PC-9 (cell line): Measurements from ENCODE around the gene FOXP2. TPM values are rescaled to one million over a fixed set of nuclear protein-coding genes. Genes with fewer than 3 reads are reported as not detected.

Experiments used
- BruUV-seq: library from RNA; stranded (reverse); fragments of 400-500 nt; replicated peaks from 2 replicates; lab custom pipeline; 2021; lab: Mats Ljungman, UMichigan
- CTCF ChIA-PET: fragments of 300-600 bp; sonication (Branson Sonifier 250); formaldehyde crosslinking; loops from one replicate; lab custom pipeline; 2022; ENCODE audit warnings: antibody characterized with exemption; lab: Charles Lee
- POLR2A ChIA-PET: fragments of 300-600 bp; sonication (Branson Sonifier 250); formaldehyde crosslinking; loops from one replicate; lab custom pipeline; 2022; ENCODE audit warnings: antibody characterized with exemption; ENCODE audit not compliant: unreplicated experiment; lab: Charles Lee
- DNase-seq, 2 experiments: peaks; one replicate each; pipeline versions ENCODE4 v3.0.0 to v3.0.0-alpha.2; 2015 to 2022; ENCODE audit warnings: mixed read lengths in 1 of 2
- H2AFZ ChIP-seq: fragments of 200-600 bp; sonication (generic); 2 replicates; pipeline ENCODE4 v1.8.1; 2017; ENCODE audit warnings: antibody characterized with exemption
- H3F3A ChIP-seq: fragments of 200-600 bp; sonication (generic); 2 replicates; pipeline ENCODE4 v1.8.1; 2017; ENCODE audit warnings: antibody characterized with exemption, mild to moderate bottlenecking, low read depth; ENCODE audit not compliant: insufficient read depth
- H3K27ac ChIP-seq: fragments of 200-600 bp; sonication (generic); 2 replicates; pipeline ENCODE4 v1.6.1; 2016; ENCODE audit warnings: mixed run types
- H3K27me3 ChIP-seq: fragments of 200-600 bp; sonication (generic); 2 replicates; pipeline ENCODE4 v1.6.1; 2016; ENCODE audit warnings: low read depth, mixed run types; ENCODE audit not compliant: insufficient read depth
- H3K36me3 ChIP-seq: fragments of 200-600 bp; sonication (generic); 2 replicates; pipeline ENCODE4 v1.6.1; 2016; ENCODE audit warnings: low read depth, mixed run types
- H3K4me1 ChIP-seq: fragments of 200-600 bp; sonication (generic); replicated peaks from 2 replicates; pipeline ENCODE4 v1.6.1; 2016; ENCODE audit warnings: mixed run types; ENCODE audit not compliant: insufficient read depth
- H3K4me2 ChIP-seq: fragments of 200-600 bp; sonication (generic); 2 replicates; pipeline ENCODE4 v1.6.1; 2017; ENCODE audit warnings: mixed run types
- H3K4me3 ChIP-seq: fragments of 200-600 bp; sonication (generic); 2 replicates; pipeline ENCODE4 v1.6.1; 2016; ENCODE audit warnings: mixed run types
- H3K79me2 ChIP-seq: fragments of 200-600 bp; sonication (generic); 2 replicates; pipeline ENCODE4 v1.6.1; 2017; ENCODE audit warnings: low read depth, mixed run types
- H3K9me2 ChIP-seq: fragments of 200-600 bp; sonication (generic); 2 replicates; pipeline ENCODE4 v1.8.1; 2017; ENCODE audit warnings: mild to moderate bottlenecking; ENCODE audit not compliant: insufficient read depth
- H3K9me3 ChIP-seq: fragments of 200-600 bp; sonication (generic); 2 replicates; pipeline ENCODE4 v1.8.1; 2016; ENCODE audit warnings: low read depth; ENCODE audit not compliant: insufficient read depth
- H4K20me1 ChIP-seq: fragments of 200-600 bp; sonication (generic); 2 replicates; pipeline ENCODE4 v1.8.1; 2017; ENCODE audit not compliant: insufficient read depth
- EZH2 ChIP-seq: fragments of 200-600 bp; sonication (generic); IDR thresholded peaks from 2 replicates; pipeline ENCODE4 v1.8.0; 2017; ENCODE audit warnings: antibody characterized with exemption, low read depth
- intact Hi-C: fragments of 100-400 bp; cut with micrococcal nuclease; formaldehyde crosslinking; loops from one replicate; pipeline ENCODE4 v1.10.0; 2022; ENCODE audit not compliant: unreplicated experiment
- total RNA-seq: library from RNA; stranded (reverse); gene quantifications from 2 replicates; pipeline ENCODE4 v1.2.3, GENCODE V29; 2021
- TF ChIP-seq, protein P1 (sequence below): fragments of 200-600 bp; sonication (generic); conservative IDR thresholded peaks from 2 replicates; pipeline ENCODE4 v1.6.1; 2017; ENCODE audit warnings: mixed run types, antibody characterized with exemption, mild to moderate bottlenecking, moderate library complexity

Gene FOXP2
- total RNA-seq, 1 experiment from 2014 or later: 1.2 TPM

DNA sequence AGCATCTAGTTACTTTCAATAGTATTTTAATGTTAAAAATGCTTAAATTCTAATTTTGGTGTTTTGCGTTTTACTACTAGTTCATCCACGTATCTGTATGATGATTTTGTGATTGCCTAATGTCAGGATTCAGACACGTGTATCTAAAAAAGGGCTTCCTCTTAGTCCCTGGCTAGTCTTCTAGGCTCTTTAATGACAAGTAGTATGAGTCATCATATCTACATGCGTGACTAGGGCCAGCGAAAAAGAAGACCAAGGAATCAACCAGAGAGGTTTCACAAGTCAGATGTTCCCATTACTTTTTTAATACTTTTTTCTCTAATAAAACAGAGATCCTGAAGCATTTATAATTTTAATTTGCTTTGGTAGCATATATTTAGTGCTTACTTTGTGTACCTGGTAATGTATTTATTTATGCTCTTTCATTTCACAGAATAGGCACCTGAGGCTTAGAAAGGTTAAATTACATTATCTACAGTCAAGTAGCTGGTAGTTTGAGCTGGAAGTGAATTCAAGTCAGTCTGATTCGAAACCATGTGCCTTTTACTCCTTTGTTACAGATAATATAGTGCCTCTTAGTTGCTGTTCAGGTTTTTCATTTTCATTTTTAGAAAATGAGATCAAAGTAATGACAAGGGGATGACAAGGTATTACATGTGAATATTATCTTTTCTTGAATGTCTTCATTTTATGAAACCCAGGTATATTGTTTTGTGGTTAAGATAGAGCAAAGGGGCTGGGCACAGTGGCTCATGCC lies 140.3 kb downstream of the FOXP2 start:
- H3K4me1 ChIP-seq: no peaks in the 10 kb centered on the region
- H3K79me2 ChIP-seq: no peaks in the 10 kb centered on the region
- DNase-seq: no peak
- no peaks in the 10 kb centered on the region for H3K36me3 ChIP-seq
- TF ChIP-seq, protein P1, sequence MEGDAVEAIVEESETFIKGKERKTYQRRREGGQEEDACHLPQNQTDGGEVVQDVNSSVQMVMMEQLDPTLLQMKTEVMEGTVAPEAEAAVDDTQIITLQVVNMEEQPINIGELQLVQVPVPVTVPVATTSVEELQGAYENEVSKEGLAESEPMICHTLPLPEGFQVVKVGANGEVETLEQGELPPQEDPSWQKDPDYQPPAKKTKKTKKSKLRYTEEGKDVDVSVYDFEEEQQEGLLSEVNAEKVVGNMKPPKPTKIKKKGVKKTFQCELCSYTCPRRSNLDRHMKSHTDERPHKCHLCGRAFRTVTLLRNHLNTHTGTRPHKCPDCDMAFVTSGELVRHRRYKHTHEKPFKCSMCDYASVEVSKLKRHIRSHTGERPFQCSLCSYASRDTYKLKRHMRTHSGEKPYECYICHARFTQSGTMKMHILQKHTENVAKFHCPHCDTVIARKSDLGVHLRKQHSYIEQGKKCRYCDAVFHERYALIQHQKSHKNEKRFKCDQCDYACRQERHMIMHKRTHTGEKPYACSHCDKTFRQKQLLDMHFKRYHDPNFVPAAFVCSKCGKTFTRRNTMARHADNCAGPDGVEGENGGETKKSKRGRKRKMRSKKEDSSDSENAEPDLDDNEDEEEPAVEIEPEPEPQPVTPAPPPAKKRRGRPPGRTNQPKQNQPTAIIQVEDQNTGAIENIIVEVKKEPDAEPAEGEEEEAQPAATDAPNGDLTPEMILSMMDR: no peak
- no peak for TF ChIP-seq EZH2
- H3K9me3 ChIP-seq: no peaks in the 10 kb centered on the region
- H4K20me1 ChIP-seq: no peaks in the 10 kb centered on the region
- CTCF ChIA-PET: no interaction called here
- no peaks in the 10 kb centered on the region for H3F3A ChIP-seq
- no peak overlapping the region for H3K27ac ChIP-seq
- intact Hi-C loops: loop anchor here (10.0 kb wide), 1 partner anchor 350 kb away; no protein-coding TSS in a partner anchor
- H3K4me2 ChIP-seq: no peak overlapping the region
- no peak overlapping the region for H2AFZ ChIP-seq
- H3K27me3 ChIP-seq: no peaks in the 10 kb centered on the region
- no peak overlapping the region for H3K4me3 ChIP-seq
- no peaks in the 10 kb centered on the region for H3K9me2 ChIP-seq
- no TSS peak for BruUV-seq
- POLR2A ChIA-PET: no interaction called here

DNA sequence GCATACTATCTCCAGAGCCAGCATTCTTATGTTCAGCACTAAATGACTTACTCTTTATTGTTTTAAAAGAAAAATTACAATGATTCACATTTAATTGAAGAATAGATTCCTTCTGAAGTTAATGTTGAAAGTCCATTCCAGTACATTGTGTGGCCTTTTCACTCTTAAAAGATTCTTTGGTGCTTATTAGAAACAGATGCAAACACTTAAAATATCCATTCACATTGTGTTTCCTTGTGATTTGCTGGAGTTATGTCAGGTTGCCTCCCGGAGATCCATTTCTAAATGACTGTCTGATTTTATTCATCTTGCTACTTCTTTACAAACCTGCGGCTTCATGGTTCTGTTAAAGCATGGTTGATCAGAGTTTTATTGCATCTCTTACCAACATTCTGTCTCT lies 152.8 kb downstream of the FOXP2 start:
- Histone ChIP-seq H3F3A (no peaks in the 10 kb centered on the region), H3K27ac (no peak overlapping the region), H4K20me1 (no peaks in the 10 kb centered on the region), H3K4me3 (no peak overlapping the region), H3K9me2 (no peaks in the 10 kb centered on the region), H3K79me2 (no peaks in the 10 kb centered on the region), H3K27me3 (no peaks in the 10 kb centered on the region), H3K4me1 (no peaks in the 10 kb centered on the region), H2AFZ (no peak overlapping the region), H3K9me3 (no peaks in the 10 kb centered on the region), H3K36me3 (no peaks in the 10 kb centered on the region), H3K4me2 (no peak overlapping the region)
- intact Hi-C loops: no loop called here
- CTCF ChIA-PET: no interaction called here
- TF ChIP-seq, protein P1: no peak
- no peak for TF ChIP-seq EZH2
- POLR2A ChIA-PET: no interaction called here
- no peak for DNase-seq
- no TSS peak for BruUV-seq

DNA sequence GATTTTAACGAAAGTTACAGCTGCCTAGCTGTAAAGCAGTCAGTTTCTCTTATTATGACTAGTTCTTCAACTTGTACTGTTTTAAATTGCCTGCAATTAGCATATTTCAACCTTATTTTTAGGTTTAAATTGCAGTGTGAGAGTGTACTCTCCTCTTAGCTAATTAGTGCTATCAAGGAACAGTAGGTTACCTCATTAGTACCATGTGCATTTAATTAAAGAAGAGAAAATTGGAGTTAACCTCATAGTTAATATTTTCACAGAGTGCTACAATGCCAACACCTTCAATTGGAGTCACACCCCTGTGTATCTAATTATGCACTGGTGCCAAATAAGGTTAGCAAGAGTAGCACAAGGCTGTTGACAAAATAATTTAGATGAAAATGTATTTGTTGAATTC lies 154.6 kb downstream of the FOXP2 start:
- POLR2A ChIA-PET: no interaction called here
- intact Hi-C loops: no loop called here

More for the DNA sequence above, 154.6 kb downstream of the FOXP2 start:
- no peaks in the 10 kb centered on the region for H3K36me3 ChIP-seq
- no peaks in the 10 kb centered on the region for H4K20me1 ChIP-seq
- H3K4me1 ChIP-seq: no peaks in the 10 kb centered on the region
- no TSS peak for BruUV-seq
- H3K79me2 ChIP-seq: no peaks in the 10 kb centered on the region
- no peaks in the 10 kb centered on the region for H3F3A ChIP-seq
- no peak overlapping the region for H3K4me2 ChIP-seq
- no peaks in the 10 kb centered on the region for H3K9me3 ChIP-seq
- no peaks in the 10 kb centered on the region for H3K27me3 ChIP-seq
- DNase-seq: no peak
- CTCF ChIA-PET: no interaction called here
- H3K9me2 ChIP-seq: no peaks in the 10 kb centered on the region
- TF ChIP-seq, protein P1: no peak
- no peak for TF ChIP-seq EZH2
- no peak overlapping the region for H2AFZ ChIP-seq
- H3K27ac ChIP-seq: no peak overlapping the region
- H3K4me3 ChIP-seq: no peak overlapping the region
